ENCODE data around the gene UTP18.

The UTP18 gene

GRCh38 chr17:51335883-51336822 lies 75.8 kb downstream of the UTP18 start:
- DNase-seq (ENCODE audit: low read depth) = no peak

DNA sequence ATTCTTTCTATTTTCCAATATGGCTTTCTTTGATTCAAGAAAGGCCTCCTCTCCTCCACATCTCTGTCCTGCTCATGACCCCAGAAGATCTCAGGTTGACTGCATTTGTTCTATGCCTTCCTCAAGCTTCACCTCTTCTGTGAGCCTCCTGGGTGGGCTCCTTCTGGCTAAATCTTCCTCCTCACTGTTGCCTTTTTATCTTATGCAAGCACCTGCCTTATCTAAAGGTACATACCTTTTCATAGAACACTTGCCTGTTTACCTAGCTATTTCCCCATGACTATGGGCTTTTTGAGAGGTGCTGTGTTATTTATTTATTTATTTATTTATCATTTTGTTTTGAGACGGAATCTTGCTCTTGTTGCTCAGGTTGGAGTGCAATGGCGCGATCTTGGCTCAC lies 81.1 kb downstream of the UTP18 start:
- DNase-seq (ENCODE audit: low read depth) = no peak

GRCh38 chr17:51342257-51342656 lies 81.9 kb downstream of the UTP18 start:
- no peak for DNase-seq (ENCODE audit: low read depth)

DNA sequence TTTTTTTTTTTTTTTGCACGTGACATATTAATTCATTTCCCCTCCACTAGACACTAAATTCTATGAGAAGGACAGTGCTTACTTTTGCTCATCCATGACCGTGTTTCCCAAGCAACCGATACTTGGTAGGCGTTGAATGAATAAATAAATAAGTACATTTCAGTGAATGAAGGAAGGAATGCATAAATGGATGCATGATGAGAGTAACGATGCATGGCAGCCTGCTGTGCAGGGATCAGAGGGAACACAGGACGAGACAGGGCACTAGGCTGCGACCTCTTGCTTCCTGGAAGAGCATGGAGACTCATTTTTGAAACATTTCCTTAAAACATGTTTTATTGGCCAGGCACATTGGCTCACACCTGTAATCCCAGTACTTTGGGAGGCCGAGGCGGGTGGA lies 84.2 kb downstream of the UTP18 start:
- DNase-seq (ENCODE audit: low read depth) = no peak

- DNase-seq (ENCODE audit: low read depth) = no peak
These were observed 86.1 kb downstream of the UTP18 start for GRCh38 chr17:51346218-51346982.

Data from T-helper 22 cell (primary cell).